Lower leg skin (tissue), 3 donors: Measurements from ENCODE around the gene GABARAP.

Experiments used
- POLR2A ChIP-seq, 2 donors: fragments of 450-650 bp; IDR thresholded peaks; one replicate each; pipeline ENCODE4 v1.6.1; 2016 to 2017; ENCODE audit warnings: antibody characterized with exemption in 2 of 2, mild to moderate bottlenecking in 1 of 2, moderate library complexity in 1 of 2
- TF ChIP-seq, protein P1 (sequence below), 3 donors: fragments of 450-650 bp; IDR thresholded peaks; one replicate each; pipeline ENCODE4 v1.5.1; 2016; ENCODE audit warnings: antibody characterized with exemption in 3 of 3, mild to moderate bottlenecking in 3 of 3, moderate library complexity in 2 of 3

- TF ChIP-seq, protein P1, sequence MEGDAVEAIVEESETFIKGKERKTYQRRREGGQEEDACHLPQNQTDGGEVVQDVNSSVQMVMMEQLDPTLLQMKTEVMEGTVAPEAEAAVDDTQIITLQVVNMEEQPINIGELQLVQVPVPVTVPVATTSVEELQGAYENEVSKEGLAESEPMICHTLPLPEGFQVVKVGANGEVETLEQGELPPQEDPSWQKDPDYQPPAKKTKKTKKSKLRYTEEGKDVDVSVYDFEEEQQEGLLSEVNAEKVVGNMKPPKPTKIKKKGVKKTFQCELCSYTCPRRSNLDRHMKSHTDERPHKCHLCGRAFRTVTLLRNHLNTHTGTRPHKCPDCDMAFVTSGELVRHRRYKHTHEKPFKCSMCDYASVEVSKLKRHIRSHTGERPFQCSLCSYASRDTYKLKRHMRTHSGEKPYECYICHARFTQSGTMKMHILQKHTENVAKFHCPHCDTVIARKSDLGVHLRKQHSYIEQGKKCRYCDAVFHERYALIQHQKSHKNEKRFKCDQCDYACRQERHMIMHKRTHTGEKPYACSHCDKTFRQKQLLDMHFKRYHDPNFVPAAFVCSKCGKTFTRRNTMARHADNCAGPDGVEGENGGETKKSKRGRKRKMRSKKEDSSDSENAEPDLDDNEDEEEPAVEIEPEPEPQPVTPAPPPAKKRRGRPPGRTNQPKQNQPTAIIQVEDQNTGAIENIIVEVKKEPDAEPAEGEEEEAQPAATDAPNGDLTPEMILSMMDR (IDR thresholded peaks at IDR 0.05): no peak
- TF ChIP-seq POLR2A (IDR thresholded peaks at IDR 0.05): no peak
Observed at GRCh38 chr17:7208027-7208571, 34.1 kb downstream of the GABARAP start.
